ENCODE results near the gene ARFGAP1. TPM values are rescaled to one million over a fixed set of nuclear protein-coding genes. Genes with fewer than 3 reads are reported as not detected.

The ARFGAP1 gene
- total and polyA plus RNA-seq, 2 of the 4 experiments (the other 2 are of a cell fraction) = 59.1 to 194 TPM

DNA sequence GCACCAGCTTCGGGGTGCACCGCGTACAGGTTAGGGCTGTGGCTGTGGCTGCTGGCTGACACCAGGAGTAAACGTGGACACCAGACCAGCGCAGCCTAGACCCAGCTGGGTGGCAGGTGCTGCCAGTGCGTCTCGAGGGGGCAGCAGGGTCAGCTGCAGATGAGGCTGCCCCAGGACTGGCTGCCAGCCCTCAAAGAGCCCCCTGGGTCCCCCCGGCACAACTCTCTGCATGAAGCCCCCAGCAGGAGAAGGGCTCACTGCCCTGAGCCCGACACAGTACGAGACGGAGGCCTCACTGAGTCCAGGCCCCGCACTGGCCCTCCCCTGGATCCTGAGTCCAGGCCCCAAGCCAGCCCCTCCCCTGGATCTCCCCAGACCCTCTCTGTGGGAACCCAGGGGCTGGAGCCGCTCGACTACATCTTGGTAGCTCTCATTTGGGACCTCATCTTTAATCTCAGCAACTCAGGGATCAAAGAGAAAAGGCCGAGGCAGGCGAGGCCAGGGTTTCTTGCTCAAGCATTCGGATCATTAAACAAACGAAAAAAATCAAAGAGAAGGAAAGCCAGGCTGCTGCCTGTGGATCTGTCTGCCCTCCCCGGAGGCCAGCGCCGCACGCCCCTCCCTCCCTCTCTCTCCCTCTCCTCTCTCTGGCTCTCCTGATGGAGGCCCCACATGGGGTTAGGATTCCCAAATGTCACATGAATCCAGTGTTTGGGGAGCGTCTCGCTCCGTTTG is 11.4 kb upstream of the ARFGAP1 start:
- dilution Hi-C loops (cut with HindIII; ENCODE audit: low sequenced_read_pairs, unreplicated experiment) = no loop called here
- Histone ChIP-seq H3K27me3 (ENCODE audit: control insufficient read depth, insufficient read depth, low read length) (peaks cover 81% of the 10 kb centered on the region), H3K56ac (ENCODE audit: extremely low read depth, insufficient read depth, low read length) (no peak overlapping the region)

More for the DNA sequence above, 11.4 kb upstream of the ARFGAP1 start:
- Histone ChIP-seq H3K9ac (ENCODE audit: low read depth, low read length) (no peak overlapping the region), H3K27ac (ENCODE audit: insufficient read depth, low read length) (no peak overlapping the region), H2AFZ (replicated peaks; ENCODE audit: low read length, poor library complexity) (no peak overlapping the region), H4K91ac (ENCODE audit: insufficient read depth, low read depth, low read length) (no peak overlapping the region), H3K4me3 (ENCODE audit: insufficient read depth, low read depth, low read length) (no peak overlapping the region), H2BK15ac (ENCODE audit: low read depth, low read length) (no peak overlapping the region), H2BK120ac (ENCODE audit: low read depth, low read length) (no peak overlapping the region), H3K14ac (replicated peaks; ENCODE audit: low read depth, low read length) (no peak overlapping the region), H4K20me1 (ENCODE audit: insufficient read depth, low read length) (no peaks in the 10 kb centered on the region; the same call in 1 of the 2 replicates), H2BK20ac (ENCODE audit: low read depth, low read length) (no peak overlapping the region), H3K18ac (ENCODE audit: low read depth, low read length) (no peak overlapping the region; the same call in 1 of the 2 replicates), H3K79me1 (ENCODE audit: low read depth in 1 of 2, low read length in 2 of 2) (no peaks in the 10 kb centered on the region), H4K5ac (ENCODE audit: low read depth, low read length) (no peak overlapping the region), H3K36me3 (ENCODE audit: control insufficient read depth, insufficient read depth, low read length) (no peaks in the 10 kb centered on the region), H3K9me1 (ENCODE audit: insufficient read depth, low read length) (no peaks in the 10 kb centered on the region), H2AK5ac (ENCODE audit: low read depth, low read length) (no peak overlapping the region), H3K4me1 (ENCODE audit: control insufficient read depth, insufficient read depth, low read length) (no peaks in the 10 kb centered on the region; the same call in 1 of the 2 replicates), H2BK5ac (ENCODE audit: low read depth, low read length, poor library complexity, severe bottlenecking) (no peak overlapping the region), H3K9me3 (ENCODE audit: control insufficient read depth, insufficient read depth, low read length) (peaks cover 2% of the 10 kb centered on the region; the same call in 1 of the 2 replicates), H3K4me2 (ENCODE audit: low read depth, low read length) (no peak overlapping the region; the same call in 1 of the 2 replicates), H3K23ac (ENCODE audit: low read depth, low read length) (no peak overlapping the region), H2AK9ac (replicated peaks; ENCODE audit: low read depth, low read length, poor library complexity) (no peak overlapping the region), H4K8ac (ENCODE audit: low read depth in 2 of 2, low read length in 2 of 2) (no peak overlapping the region), H3K4ac (ENCODE audit: low read depth, low read length) (no peak overlapping the region)
- ChIA-PET CTCF (no interaction called here), POLR2A (ENCODE audit: unreplicated experiment) (interaction anchor here (0.6 kb wide), 1 partner anchor 453 kb away, joined by 8 read pairs; no protein-coding TSS in a partner anchor)
- DNase-seq (no peak), ATAC-seq (ENCODE audit: low read depth) (peak; percentile 72)
- WGBS, 2 experiments (ENCODE audit: extremely low coverage in 2 of 2, insufficient read length in 1 of 2) = 51% methylated on average over 7 of the region's 25 CpGs; no CpG with 5 or more reads in 1 of the 2 experiments
- TF ChIP-seq RFX5 (IDR thresholded peaks at IDR 0.05; ENCODE audit: low read depth, low read length) (no peak), MXI1 (IDR thresholded peaks at IDR 0.05; ENCODE audit: borderline replicate concordance, low read depth, low read length) (no peak), NFE2L2 (IDR thresholded peaks at IDR 0.05; ENCODE audit: low read depth, low read length) (no peak), MAZ (IDR thresholded peaks at IDR 0.05; ENCODE audit: borderline replicate concordance, low read depth, low read length) (no peak), CHD1 (IDR thresholded peaks at IDR 0.05; ENCODE audit: low read depth, low read length) (no peak), SMC3 (IDR thresholded peaks at IDR 0.05; ENCODE audit: low read depth, low read length) (no peak), ELK1 (IDR thresholded peaks at IDR 0.05; ENCODE audit: borderline replicate concordance, low read depth, low read length) (no peak)
- no TSS peak for BruUV-seq (replicated peaks)
- intact Hi-C loops (cut with micrococcal nuclease) = no loop called here
- in situ Hi-C loops (cut with MboI; ENCODE audit: low sequenced_read_pairs) = no loop called here
